ENCODE results near the gene IMMP2L. TPM values are rescaled to one million over a fixed set of nuclear protein-coding genes. Genes with fewer than 3 reads are reported as not detected.
A peak's percentile ranks its signal among the peaks of the same experiment; 100 is the strongest.

IMMP2L gene
- total and polyA plus RNA-seq, 2 donors (not counting 3 experiments of a cell fraction or from before 2014, with no cell fraction given), result 9.9 to 11.8 TPM

GRCh38 chr7:111199643-111200042 is 362.6 kb downstream of the IMMP2L start:
- no peaks in the 10 kb centered on the region for H3K36me3 ChIP-seq (ENCODE audit: control insufficient read depth in 2 of 2, extremely low read depth in 1 of 2, insufficient read depth in 2 of 2, low read length in 2 of 2)
- H3K27me3 ChIP-seq (ENCODE audit: control insufficient read depth in 2 of 2, insufficient read depth in 2 of 2, low read length in 2 of 2), result no peaks in the 10 kb centered on the region
- FAIRE-seq, result no peak
- intact Hi-C loops (cut with micrococcal nuclease) (no loop called here), dilution Hi-C loops (cut with MboI; ENCODE audit: extremely low pct_ligation_motif_present, low sequenced_read_pairs) (no loop called here)
- no peak overlapping the region for H2AFZ ChIP-seq (ENCODE audit: low read depth, low read length)
- no peaks in the 10 kb centered on the region for H4K20me1 ChIP-seq (replicated peaks; ENCODE audit: control insufficient read depth, extremely low read depth, insufficient read depth, low read length)
- H3K4me2 ChIP-seq (ENCODE audit: insufficient read depth, low read length), result no peak overlapping the region
- no peak overlapping the region for H3K4me3 ChIP-seq (replicated peaks in 1 of 3; ENCODE audit: insufficient read depth in 1 of 3, low read depth in 1 of 3, low read length in 3 of 3)
- no peaks in the 10 kb centered on the region for H3K4me1 ChIP-seq (ENCODE audit: control insufficient read depth, extremely low read depth, insufficient read depth, low read length)
- no peak overlapping the region for H3K9ac ChIP-seq (replicated peaks; ENCODE audit: extremely low read depth, insufficient read depth, low read length)
- ChIA-PET CTCF (no interaction called here), POLR2A (no interaction called here)
- TF ChIP-seq POLR2AphosphoS5 (IDR thresholded peaks at IDR 0.05; ENCODE audit: insufficient read depth, low read depth, low read length) (no peak), JUN (IDR thresholded peaks at IDR 0.05; ENCODE audit: borderline replicate concordance, insufficient read depth, insufficient read length, low read depth) (no peak), FOS (IDR thresholded peaks at IDR 0.05; ENCODE audit: borderline replicate concordance, insufficient read depth, low read length) (no peak)
- no peaks in the 10 kb centered on the region for H3K79me2 ChIP-seq (ENCODE audit: control insufficient read depth, insufficient read depth, low read length)
- H3K9me3 ChIP-seq (replicated peaks; ENCODE audit: control insufficient read depth, insufficient read depth, low read length), result no peaks in the 10 kb centered on the region
- DNase-seq (ENCODE audit: low read depth, low spot score), result no peak
- H3K9me1 ChIP-seq (replicated peaks; ENCODE audit: control insufficient read depth, extremely low read depth, insufficient read depth, low read length), result no peaks in the 10 kb centered on the region
- no peak overlapping the region for H3K27ac ChIP-seq (ENCODE audit: insufficient read depth, low read depth, low read length)
- BruUV-seq (replicated peaks), result no TSS peak

- Histone ChIP-seq H3K4me2 (ENCODE audit: insufficient read depth, low read length) (no peak overlapping the region), H3K9ac (replicated peaks; ENCODE audit: extremely low read depth, insufficient read depth, low read length) (no peak overlapping the region), H4K20me1 (replicated peaks; ENCODE audit: control insufficient read depth, extremely low read depth, insufficient read depth, low read length) (no peaks in the 10 kb centered on the region), H3K4me1 (ENCODE audit: control insufficient read depth, extremely low read depth, insufficient read depth, low read length) (no peaks in the 10 kb centered on the region), H3K27ac (ENCODE audit: insufficient read depth, low read depth, low read length) (peak overlapping the region; percentile 3), H3K9me3 (replicated peaks; ENCODE audit: control insufficient read depth, insufficient read depth, low read length) (no peaks in the 10 kb centered on the region), H3K9me1 (replicated peaks; ENCODE audit: control insufficient read depth, extremely low read depth, insufficient read depth, low read length) (no peaks in the 10 kb centered on the region), H3K4me3 (replicated peaks in 1 of 3; ENCODE audit: insufficient read depth in 1 of 3, low read depth in 1 of 3, low read length in 3 of 3) (no peak overlapping the region), H3K27me3 (ENCODE audit: control insufficient read depth in 2 of 2, insufficient read depth in 2 of 2, low read length in 2 of 2) (no peaks in the 10 kb centered on the region), H3K36me3 (ENCODE audit: control insufficient read depth in 2 of 2, extremely low read depth in 1 of 2, insufficient read depth in 2 of 2, low read length in 2 of 2) (no peaks in the 10 kb centered on the region), H2AFZ (ENCODE audit: low read depth, low read length) (peak overlapping the region; percentile 13), H3K79me2 (ENCODE audit: control insufficient read depth, insufficient read depth, low read length) (no peaks in the 10 kb centered on the region)
- TF ChIP-seq FOS (IDR thresholded peaks at IDR 0.05; ENCODE audit: borderline replicate concordance, insufficient read depth, low read length) (peak; percentile 67), GATA2 (IDR thresholded peaks at IDR 0.05; ENCODE audit: insufficient read depth, insufficient read length, low read depth, low read length) (peak; percentile 67), JUN (IDR thresholded peaks at IDR 0.05; ENCODE audit: borderline replicate concordance, insufficient read depth, insufficient read length, low read depth) (no peak)
- BruUV-seq (replicated peaks), result no TSS peak
- DNase-seq (ENCODE audit: low read depth, low spot score), result peak; percentile 65
- no peak for FAIRE-seq
- intact Hi-C loops (cut with micrococcal nuclease), result no loop called here
- dilution Hi-C loops (cut with MboI; ENCODE audit: extremely low pct_ligation_motif_present, low sequenced_read_pairs), result no loop called here
- ChIA-PET CTCF (no interaction called here), POLR2A (no interaction called here)
These were observed 364.0 kb downstream of the IMMP2L start for GRCh38 chr7:111198255-111198654.
